Muscle of leg (tissue), 11 donors: ENCODE measurements around the gene GADD45GIP1. TPM values are rescaled to one million over a fixed set of nuclear protein-coding genes. Genes with fewer than 3 reads are reported as not detected.
"Not testable (repeated sequence)": the region's sequence is repeated elsewhere in the genome, so short reads cannot be mapped to it uniquely, and the experiment has no call there.

Experiments
- DNase-seq: peaks from one replicate; pipeline ENCODE4 v3.0.0; 2013
- H3K27ac ChIP-seq: one replicate; pipeline ENCODE4 v1.5.1; 2013; ENCODE audit warnings: mild to moderate bottlenecking, low read length, control low read depth
- H3K27me3 ChIP-seq: one replicate; pipeline ENCODE4 v1.6.1; 2013; ENCODE audit warnings: low read length; ENCODE audit not compliant: control insufficient read depth, insufficient read depth
- H3K36me3 ChIP-seq: one replicate; pipeline ENCODE4 v1.6.1; 2013; ENCODE audit warnings: low read length; ENCODE audit not compliant: control insufficient read depth, insufficient read depth
- H3K4me1 ChIP-seq: one replicate; pipeline ENCODE4 v1.6.1; 2013; ENCODE audit warnings: low read length; ENCODE audit not compliant: control insufficient read depth, insufficient read depth
- H3K4me3 ChIP-seq: one replicate; pipeline ENCODE4 v1.5.1; 2013; ENCODE audit warnings: low read length, control low read depth
- H3K9me3 ChIP-seq: replicated peaks from 2 replicates; pipeline ENCODE4 v1.6.1; 2013; ENCODE audit warnings: low read depth, low read length; ENCODE audit not compliant: control insufficient read depth
- WGBS: methylation state at CpG from one replicate; pipeline ENCODE4 v1.1.5; 2013; ENCODE audit warnings: missing lambda C conversion rate; ENCODE audit not compliant: insufficient coverage; 5-methylcytosine and 5-hydroxymethylcytosine counted together
- polyA plus RNA-seq, 8 donors: library from polyadenylated mRNA; unstranded; fragments of 120-200 nt; gene quantifications; one replicate each; pipeline versions ENCODE4 v1.2.1 to v1.2.3, GENCODE V29; 2013; ENCODE audit warnings: inconsistent platforms in 1 of 8, low replicate concordance in 1 of 8; ENCODE audit not compliant: insufficient read length in 8 of 8, insufficient read depth in 1 of 8
- total RNA-seq: library from RNA; stranded (reverse); fragments of 120-200 nt; gene quantifications from one replicate; pipeline ENCODE4 v1.2.4, GENCODE V29; 2013

GADD45GIP1 gene
- total and polyA plus RNA-seq, 9 donors = 24.4 to 63.6 (median 48.1) TPM

DNA sequence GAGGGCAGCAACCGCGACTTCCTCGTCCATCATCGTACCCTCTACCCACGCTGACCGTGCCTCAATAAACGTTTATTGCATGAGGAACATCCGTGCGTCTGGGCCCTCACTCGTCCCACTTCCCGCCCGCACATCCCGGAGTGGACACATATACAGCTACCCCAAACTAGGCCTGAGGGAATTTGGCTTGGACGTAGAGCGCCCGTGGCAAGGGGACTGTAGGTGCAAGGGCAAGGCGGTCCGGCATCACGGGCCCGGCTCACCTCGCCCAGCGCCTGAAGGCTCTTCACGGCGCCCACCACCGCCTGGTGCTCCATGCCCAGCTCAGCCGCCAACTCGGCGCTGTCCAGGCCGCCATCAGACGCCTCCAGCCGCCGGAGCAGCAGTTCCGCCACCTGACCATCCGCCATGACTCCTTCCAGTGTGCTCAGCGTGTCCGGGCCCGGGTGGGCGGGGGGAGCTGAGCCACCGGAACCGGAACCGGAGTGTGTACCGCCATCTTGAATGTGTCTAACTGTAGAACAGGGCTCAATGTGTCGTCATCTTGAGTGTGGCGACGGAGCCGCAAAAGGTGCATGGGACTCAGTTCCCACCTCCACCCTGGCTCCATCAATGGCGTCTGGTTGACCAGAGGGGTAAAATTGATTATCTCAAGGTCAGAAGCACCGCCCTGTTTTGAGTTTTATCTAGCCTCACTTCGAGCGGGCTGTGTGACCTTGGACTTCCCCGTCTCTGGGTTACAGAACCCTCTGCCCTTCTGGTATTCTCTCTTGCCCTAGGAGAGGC lies 23.5 kb downstream of the GADD45GIP1 start, which contains the start of gene FARSA:
TSS of gene FARSA (minus strand) at position 425 of the 786 bp plus-strand sequence. CDS start at position 410, 15 bp downstream.
- peak; percentile 97 for DNase-seq
- H3K36me3 ChIP-seq = peaks cover 24% of the 10 kb centered on the region
- peak within 1 kb of the TSS; percentile 87 for H3K4me3 ChIP-seq
- peak within 1 kb of the TSS; percentile 71 for H3K27ac ChIP-seq
- no peaks in the 10 kb centered on the region for H3K27me3 ChIP-seq
- no peaks in the 10 kb centered on the region for H3K9me3 ChIP-seq
- WGBS = 5% methylated on average over 45 of the region's 51 CpGs
- H3K4me1 ChIP-seq = peaks cover 21% of the 10 kb centered on the region

DNA sequence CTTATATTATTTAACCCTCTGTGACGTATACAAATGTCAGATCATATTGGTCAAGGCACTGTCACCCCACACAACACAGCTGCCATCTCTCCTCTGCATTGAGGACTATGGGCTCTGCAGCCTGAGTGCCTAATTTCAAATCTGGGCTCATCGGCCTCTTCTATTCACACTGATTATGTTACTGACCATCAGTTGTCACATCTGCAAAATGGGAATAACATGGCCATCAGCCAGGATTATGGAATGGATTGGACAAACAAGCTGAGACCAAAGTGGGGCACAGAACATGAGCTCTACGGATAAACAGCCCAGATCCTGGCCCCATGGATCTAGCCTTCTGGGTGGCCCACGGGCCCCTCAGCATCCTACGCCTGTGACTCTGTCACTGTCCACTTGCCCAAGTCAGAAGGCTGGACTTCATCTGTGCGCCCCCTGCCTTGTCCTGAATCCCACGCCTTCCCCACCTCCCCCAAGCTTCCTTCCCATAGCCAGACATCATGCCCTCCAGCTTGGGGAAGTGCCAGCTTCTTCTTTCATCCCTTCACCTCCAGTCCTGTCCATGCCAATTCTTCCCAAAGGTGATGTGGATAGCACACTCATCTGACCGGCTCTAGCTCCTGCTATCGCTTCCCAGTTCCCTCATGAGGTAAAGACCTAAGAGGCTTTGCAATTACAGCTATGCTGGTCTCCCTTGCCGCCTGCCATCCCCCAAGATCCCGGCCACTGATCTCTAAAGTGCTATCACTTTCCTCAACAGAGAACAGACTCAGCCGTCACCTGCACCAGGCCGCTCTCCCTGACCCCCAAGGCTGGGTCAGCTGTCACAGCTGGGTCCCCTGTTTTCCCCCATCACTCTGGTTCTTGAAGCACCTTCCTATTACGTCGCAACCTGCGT lies 24.4 kb downstream of the GADD45GIP1 start:
- Histone ChIP-seq H3K36me3 (peaks cover 32% of the 10 kb centered on the region), H3K4me3 (peak overlapping the region; percentile 87), H3K4me1 (peaks cover 17% of the 10 kb centered on the region), H3K27ac (peak overlapping the region; percentile 71), H3K27me3 (no peaks in the 10 kb centered on the region), H3K9me3 (no peaks in the 10 kb centered on the region)
- WGBS = 20% methylated on average over 15 of the region's 16 CpGs
- no peak for DNase-seq

DNA sequence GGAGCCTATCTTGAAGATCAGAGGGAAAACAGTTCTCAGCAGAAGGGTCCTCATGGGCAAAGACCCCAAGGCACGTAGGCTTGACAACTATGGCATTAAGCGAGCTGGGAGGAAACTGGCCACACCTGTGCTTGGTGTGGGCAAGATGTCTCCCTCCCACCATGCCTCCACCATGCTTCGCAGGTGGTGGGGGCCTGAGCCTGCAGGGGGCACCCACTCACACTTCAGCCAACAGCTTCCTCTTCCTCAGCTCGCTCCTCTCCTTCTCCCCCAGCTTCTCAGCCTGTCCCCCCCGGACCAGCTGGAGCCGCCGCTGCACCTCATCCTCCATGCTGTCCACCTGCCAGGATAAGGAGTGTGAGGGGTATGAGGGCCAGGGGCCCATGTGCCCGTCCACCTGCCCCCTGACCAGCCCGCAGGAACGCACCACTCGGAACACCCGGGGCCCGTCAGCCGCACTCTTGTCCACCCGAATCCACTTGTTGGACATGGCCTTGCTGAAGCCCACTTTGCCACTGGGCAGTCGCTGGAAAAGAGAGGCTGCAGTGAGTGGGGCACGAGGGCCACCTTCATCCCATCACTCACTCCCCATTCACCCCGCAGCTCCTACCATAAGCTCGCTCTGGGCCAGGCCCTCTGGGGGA lies 26.9 kb downstream of the GADD45GIP1 start:
- no peaks in the 10 kb centered on the region for H3K27me3 ChIP-seq
- no peaks in the 10 kb centered on the region for H3K9me3 ChIP-seq
- H3K36me3 ChIP-seq = peaks cover 52% of the 10 kb centered on the region
- H3K4me1 ChIP-seq = peaks cover 12% of the 10 kb centered on the region
- no peak overlapping the region for H3K27ac ChIP-seq
- no peak overlapping the region for H3K4me3 ChIP-seq
- DNase-seq = no peak
- WGBS = 93% methylated on average over 4 of the region's 19 CpGs

DNA sequence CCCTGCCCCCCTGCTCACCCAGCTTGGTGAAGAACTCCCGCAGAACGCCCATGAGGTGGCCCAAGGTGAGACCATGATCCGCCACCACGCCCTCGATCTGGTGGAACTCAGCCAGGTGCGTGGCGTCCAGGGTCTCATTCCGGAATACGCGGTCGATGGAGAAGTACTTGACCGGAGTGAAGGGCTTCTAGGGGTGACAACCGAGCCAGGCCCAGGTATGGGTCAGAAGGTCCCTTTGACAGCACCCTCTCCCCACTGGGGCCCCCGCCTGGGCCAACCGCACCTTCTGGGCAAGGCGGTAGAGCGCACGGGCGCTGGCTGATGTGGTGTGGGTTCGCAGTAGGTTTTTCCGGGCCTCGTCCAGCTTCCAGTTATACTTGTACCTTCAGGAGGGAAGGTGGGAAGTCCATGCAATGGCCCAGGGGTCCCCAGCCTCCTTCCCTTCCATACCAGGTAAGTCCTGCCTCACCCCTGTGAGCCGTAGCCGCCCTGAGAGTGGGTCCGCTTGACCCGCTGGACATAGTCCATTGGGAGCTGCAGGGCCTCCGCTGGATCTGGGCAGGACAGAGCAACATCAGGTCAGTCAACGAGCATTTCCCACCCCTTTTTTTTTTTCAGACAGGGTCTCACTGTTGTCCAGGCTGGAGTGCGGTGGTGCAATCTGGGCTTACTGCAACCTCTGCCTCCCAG lies 32.3 kb downstream of the GADD45GIP1 start:
- peaks cover 67% of the 10 kb centered on the region for H3K36me3 ChIP-seq
- no peak overlapping the region for H3K4me3 ChIP-seq
- H3K9me3 ChIP-seq = no peaks in the 10 kb centered on the region
- no peak overlapping the region for H3K27ac ChIP-seq
- 95% methylated on average over 20 of the region's 29 CpGs for WGBS
- H3K27me3 ChIP-seq = no peaks in the 10 kb centered on the region
- H3K4me1 ChIP-seq = no peaks in the 10 kb centered on the region
- DNase-seq = no peak

DNA sequence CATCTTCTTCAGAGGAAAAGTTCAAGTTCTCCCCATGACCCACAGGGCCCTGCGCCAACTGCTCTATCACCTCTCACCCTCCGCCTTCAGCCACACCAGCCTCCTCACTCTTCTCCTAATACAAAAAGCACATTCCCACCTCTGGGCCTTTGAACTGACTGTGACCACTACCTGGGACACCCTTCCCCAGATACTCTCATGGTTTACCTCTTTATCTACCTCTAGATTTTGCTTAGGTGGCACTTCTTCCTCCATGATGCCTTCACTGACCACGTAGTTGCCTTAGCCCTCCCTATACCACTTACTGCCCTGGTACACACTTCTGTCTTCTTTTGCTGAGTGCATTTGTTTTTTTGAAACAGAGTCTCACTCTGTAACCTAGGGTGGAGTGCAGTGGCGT lies 34.1 kb downstream of the GADD45GIP1 start:
- peaks cover 4% of the 10 kb centered on the region for H3K4me1 ChIP-seq
- 93% methylated on average over 3 of the region's 4 CpGs for WGBS
- DNase-seq = no peak

DNA sequence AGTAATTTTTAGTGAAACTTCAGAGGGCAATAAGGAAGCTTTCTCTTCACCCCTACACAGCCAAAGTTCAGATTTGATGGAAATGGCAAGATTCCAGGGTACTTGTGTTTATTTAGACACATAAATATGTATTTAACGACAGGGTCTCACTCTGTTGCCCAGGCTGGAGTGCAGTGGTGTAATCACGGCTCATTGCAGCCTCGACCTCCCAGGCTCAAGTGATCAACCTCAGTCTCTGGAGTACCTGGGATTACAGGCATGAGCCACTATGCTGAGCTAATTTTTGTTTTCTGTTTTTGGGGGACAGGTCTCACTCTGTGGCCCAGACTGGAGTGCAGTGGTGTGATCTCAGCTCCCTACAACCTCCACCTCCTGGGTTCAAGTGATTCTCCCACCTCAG lies 36.0 kb downstream of the GADD45GIP1 start:
- Histone ChIP-seq H3K9me3 (no peaks in the 10 kb centered on the region), H3K27me3 (no peaks in the 10 kb centered on the region), H3K4me1 (peaks cover 4% of the 10 kb centered on the region), H3K4me3 (no peak overlapping the region), H3K27ac (no peak overlapping the region), H3K36me3 (peaks cover 36% of the 10 kb centered on the region)
- WGBS = 67% methylated on average over 2 of the region's 3 CpGs
- no peak for DNase-seq

More for the DNA sequence above, 34.1 kb downstream of the GADD45GIP1 start:
- Histone ChIP-seq H3K9me3 (no peaks in the 10 kb centered on the region), H3K27me3 (no peaks in the 10 kb centered on the region), H3K36me3 (peaks cover 51% of the 10 kb centered on the region), H3K4me3 (no peak overlapping the region), H3K27ac (no peak overlapping the region)

DNA sequence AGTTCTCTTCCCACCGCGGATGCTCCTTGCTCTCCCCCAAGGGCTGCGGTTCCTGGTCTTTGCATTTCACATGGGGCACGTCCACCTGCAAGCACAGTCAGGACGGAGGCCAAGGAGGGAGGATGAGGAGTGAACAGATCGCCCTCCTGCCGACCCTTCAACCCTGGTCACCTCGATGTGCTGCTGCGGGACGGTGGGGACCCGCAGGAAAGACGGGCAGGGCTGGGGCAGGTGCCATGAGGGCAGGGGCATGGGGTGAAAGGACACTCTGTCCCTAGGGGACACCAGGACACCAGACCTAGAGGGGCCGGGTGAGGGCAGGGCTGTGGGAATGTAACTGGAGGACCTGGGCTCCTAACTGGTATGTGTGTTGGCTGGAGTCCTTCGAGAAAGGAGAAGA lies 38.8 kb downstream of the GADD45GIP1 start:
- Histone ChIP-seq H3K27ac (no peak overlapping the region), H3K4me1 (peaks cover 15% of the 10 kb centered on the region), H3K9me3 (no peaks in the 10 kb centered on the region), H3K36me3 (peaks cover 10% of the 10 kb centered on the region), H3K4me3 (no peak overlapping the region), H3K27me3 (no peaks in the 10 kb centered on the region)
- WGBS = 92% methylated on average over 11 of the region's 14 CpGs
- no peak for DNase-seq

DNA sequence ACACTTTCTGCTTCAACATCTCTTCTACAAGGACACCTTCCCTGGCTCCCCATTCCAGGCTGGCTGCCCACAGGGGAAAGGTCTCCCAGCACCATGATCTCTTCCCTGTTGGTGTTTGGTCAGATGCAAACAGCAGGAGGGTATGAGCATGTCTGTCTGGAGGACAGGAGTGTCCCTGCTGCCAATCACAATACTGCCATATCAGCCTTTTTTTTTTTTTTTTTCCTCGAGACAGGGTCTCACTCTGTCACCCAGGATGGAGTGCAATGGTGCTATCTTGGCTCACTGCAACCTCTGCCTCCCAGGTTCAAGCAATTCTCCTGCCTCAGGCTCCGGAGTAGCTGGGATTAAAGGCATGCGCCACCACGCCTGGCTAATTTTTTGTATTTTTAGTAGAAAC lies 41.2 kb downstream of the GADD45GIP1 start:
- no CpG with 5 or more reads among the region's 4 CpGs for WGBS
- not testable (repeated sequence) for H3K4me3 ChIP-seq, H3K9me3 ChIP-seq, H3K27ac ChIP-seq, DNase-seq, H3K36me3 ChIP-seq, H3K27me3 ChIP-seq
- peaks cover 35% of the 10 kb centered on the region for H3K4me1 ChIP-seq

DNA sequence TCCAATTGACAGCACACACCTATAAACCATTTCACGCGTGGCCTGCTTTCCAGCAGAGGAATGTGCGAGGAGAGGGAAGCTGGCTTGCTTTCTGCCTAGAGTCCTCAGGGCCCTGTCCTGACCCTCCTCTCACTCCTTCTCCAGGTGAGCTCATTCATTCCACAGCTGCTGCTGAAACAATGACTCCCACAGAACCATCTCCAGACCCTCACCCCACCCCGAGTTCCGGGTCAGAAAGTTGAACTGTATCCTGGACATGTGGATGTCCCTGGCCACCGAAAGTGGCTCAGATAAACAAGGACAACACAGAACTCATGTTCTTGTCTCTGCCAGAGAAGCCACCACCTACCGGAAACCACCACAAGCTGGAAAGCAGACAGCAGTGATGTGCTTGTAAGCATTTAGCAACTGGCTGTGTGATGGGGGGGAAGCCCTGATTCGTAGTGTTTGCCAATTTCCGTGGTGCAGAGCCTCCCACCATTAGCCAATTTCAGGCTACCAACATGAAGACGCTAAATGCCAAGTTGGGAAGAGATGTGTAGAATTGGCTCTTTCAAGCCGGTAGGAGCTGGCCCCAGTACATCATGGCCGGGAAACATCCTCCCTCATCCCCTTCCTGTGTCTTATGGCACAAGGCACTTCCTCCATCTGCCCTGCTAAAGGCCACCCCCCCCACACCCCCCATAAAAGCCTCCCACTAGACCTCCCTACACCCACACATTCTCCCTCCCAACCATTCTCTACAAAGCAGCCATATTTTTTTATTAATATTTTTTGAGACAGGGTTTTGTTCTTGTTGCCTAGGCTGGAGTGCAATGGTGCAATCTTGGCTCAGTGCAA lies 43.0 kb downstream of the GADD45GIP1 start:
- DNase-seq = peak; percentile 64
- Histone ChIP-seq H3K9me3 (no peaks in the 10 kb centered on the region), H3K27ac (peak overlapping the region; percentile 93), H3K27me3 (no peaks in the 10 kb centered on the region), H3K36me3 (no peaks in the 10 kb centered on the region), H3K4me1 (peaks cover 35% of the 10 kb centered on the region), H3K4me3 (no peak overlapping the region)
- WGBS = 33% methylated on average over 3 of the region's 12 CpGs
